Measurements from ENCODE around the gene ITGA1. TPM values are rescaled to one million over a fixed set of nuclear protein-coding genes. Genes with fewer than 3 reads are reported as not detected.

The ITGA1 gene
- total and polyA plus RNA-seq, 2 of the 8 experiments (the other 6 are each of a cell fraction or from before 2014, with no cell fraction given), result 2.3 to 9.0 TPM

DNA sequence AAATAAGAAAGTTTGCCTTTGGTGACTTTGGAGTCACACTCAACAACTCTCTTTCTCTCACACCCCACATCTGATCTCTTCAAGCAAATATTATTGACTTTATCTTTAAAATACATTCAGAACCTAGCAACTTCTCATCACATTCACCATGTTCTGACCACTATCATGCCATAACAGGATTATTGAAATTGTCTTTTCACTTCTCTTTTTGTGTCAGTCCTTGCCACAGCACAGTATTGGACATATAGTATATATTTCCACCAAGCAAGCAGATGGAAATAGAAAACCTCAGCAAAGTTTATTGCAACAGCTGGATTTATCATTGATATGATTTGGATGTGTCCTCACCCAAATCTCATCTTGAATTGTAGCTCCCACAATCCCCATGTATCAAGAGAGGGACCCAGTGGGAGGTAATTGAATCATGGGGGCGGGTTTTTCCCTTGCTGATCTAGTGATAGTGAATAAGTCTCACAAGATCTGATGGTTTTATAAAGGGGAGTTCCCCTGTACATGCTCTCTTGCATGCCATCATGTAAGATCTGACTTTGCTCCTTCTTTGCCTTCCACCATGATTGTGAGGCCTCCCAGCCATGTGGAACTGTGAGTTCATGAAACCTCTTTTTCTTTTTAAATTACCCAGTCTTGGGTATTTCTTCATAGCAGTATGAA lies 26.9 kb upstream of the ITGA1 start (continued):
- TF ChIP-seq CHD1 (IDR thresholded peaks at IDR 0.05; ENCODE audit: low read depth, low read length) (no peak), BRCA1 (IDR thresholded peaks at IDR 0.05; ENCODE audit: low read depth, low read length) (no peak), CTBP2 (IDR thresholded peaks at IDR 0.05; ENCODE audit: borderline replicate concordance, insufficient read depth, insufficient read length, low read length) (no peak), SAP30 (IDR thresholded peaks at IDR 0.05; ENCODE audit: insufficient read depth, insufficient replicate concordance, low read length) (no peak)
